SK-N-MC (cell line): Measurements from ENCODE around the gene NLRX1.
"Not testable (repeated sequence)": the region's sequence is repeated elsewhere in the genome, so short reads cannot be mapped to it uniquely, and the experiment has no call there.

Experiments used
- DNase-seq: peaks from one replicate; pipeline ENCODE4 v3.0.0-alpha.2; 2011; ENCODE audit warnings: low read depth, low spot score
- H3K27ac ChIP-seq: fragments of 200-600 bp; sonication (generic); 2 replicates; pipeline ENCODE4 v1.5.1; 2016; ENCODE audit warnings: mixed run types
- H3K36me3 ChIP-seq: fragments of 200-600 bp; sonication (generic); 2 replicates; pipeline ENCODE4 v1.6.1; 2017; ENCODE audit warnings: antibody characterized with exemption, low read length, mixed read lengths; ENCODE audit not compliant: insufficient read depth
- H3K4me3 ChIP-seq: fragments of 200-600 bp; sonication (generic); 2 replicates; pipeline ENCODE4 v1.5.1; 2016
- H3K9ac ChIP-seq: fragments of 200-600 bp; sonication (generic); 2 replicates; pipeline ENCODE4 v1.8.0; 2017; ENCODE audit warnings: mixed run types, mixed read lengths; ENCODE audit not compliant: insufficient read length
- H3K9me3 ChIP-seq: fragments of 200-600 bp; sonication (generic); 2 replicates; pipeline ENCODE4 v1.6.1; 2017; ENCODE audit warnings: low read depth, mild to moderate bottlenecking, antibody characterized with exemption, low read length, moderate library complexity, mixed read lengths
- EZH2 ChIP-seq: fragments of 200-600 bp; sonication (generic); IDR thresholded peaks from one replicate; pipeline ENCODE4 v1.6.1; 2017; ENCODE audit warnings: antibody characterized with exemption
- FOXP2 ChIP-seq: optimal IDR thresholded peaks from 2 replicates; pipeline ENCODE3; 2011; ENCODE audit warnings: mild to moderate bottlenecking, moderate library complexity; ENCODE audit not compliant: insufficient read depth; ENCODE audit errors: extremely low read length, control extremely low read depth
- POLR2AphosphoS5 ChIP-seq: IDR thresholded peaks from 2 replicates; pipeline ENCODE4 v1.6.1; 2012; ENCODE audit warnings: mild to moderate bottlenecking, low read depth, low read length, borderline replicate concordance

Gene NLRX1

GRCh38 chr11:119157063-119157462 is 11.5 kb upstream of the NLRX1 start:
- no peak overlapping the region for H3K9ac ChIP-seq
- TF ChIP-seq POLR2AphosphoS5 (no peak), FOXP2 (no peak), EZH2 (no peak)

GRCh38 chr11:119158467-119158866 is 10.1 kb upstream of the NLRX1 start:
- Histone ChIP-seq H3K4me3 (no peak overlapping the region), H3K9me3 (no peaks in the 10 kb centered on the region), H3K27ac (no peak overlapping the region), H3K9ac (no peak overlapping the region), H3K36me3 (no peaks in the 10 kb centered on the region)
- no peak for TF ChIP-seq EZH2
- no peak for TF ChIP-seq POLR2AphosphoS5
- TF ChIP-seq FOXP2, result no peak
- no peak for DNase-seq

More at GRCh38 chr11:119157063-119157462, 11.5 kb upstream of the NLRX1 start:
- no peaks in the 10 kb centered on the region for H3K36me3 ChIP-seq
- H3K9me3 ChIP-seq, result no peaks in the 10 kb centered on the region
- DNase-seq, result no peak
- H3K27ac ChIP-seq, result no peak overlapping the region
- H3K4me3 ChIP-seq, result no peak overlapping the region

- Histone ChIP-seq H3K4me3 (no peak overlapping the region), H3K27ac (no peak overlapping the region), H3K9ac (no peak overlapping the region), H3K9me3 (no peaks in the 10 kb centered on the region), H3K36me3 (no peaks in the 10 kb centered on the region)
- TF ChIP-seq EZH2 (no peak), POLR2AphosphoS5 (no peak), FOXP2 (no peak)
- DNase-seq, result no peak
Observed at GRCh38 chr11:119160151-119160550, 8.4 kb upstream of the NLRX1 start.

- H3K9ac ChIP-seq, result no peak overlapping the region
- no peaks in the 10 kb centered on the region for H3K36me3 ChIP-seq
- no peaks in the 10 kb centered on the region for H3K9me3 ChIP-seq
- TF ChIP-seq FOXP2, result no peak
- no peak for TF ChIP-seq POLR2AphosphoS5
- TF ChIP-seq EZH2, result no peak
- H3K27ac ChIP-seq, result no peak overlapping the region
- no peak for DNase-seq
- H3K4me3 ChIP-seq, result no peak overlapping the region
Observed at GRCh38 chr11:119161871-119162270, 6.7 kb upstream of the NLRX1 start.

- no peaks in the 10 kb centered on the region for H3K36me3 ChIP-seq
- TF ChIP-seq EZH2 (no peak), FOXP2 (no peak), POLR2AphosphoS5 (no peak)
- H3K9ac ChIP-seq, result no peak overlapping the region
- H3K9me3 ChIP-seq, result no peaks in the 10 kb centered on the region
- no peak for DNase-seq
- no peak overlapping the region for H3K4me3 ChIP-seq
- no peak overlapping the region for H3K27ac ChIP-seq
Observed at GRCh38 chr11:119166368-119167076, 2.0 kb upstream of the NLRX1 start.

GRCh38 chr11:119167077-119167458 is 1.5 kb upstream of the NLRX1 start:
- not testable (repeated sequence) for H3K4me3 ChIP-seq, H3K9me3 ChIP-seq, H3K36me3 ChIP-seq, DNase-seq, H3K9ac ChIP-seq, H3K27ac ChIP-seq

GRCh38 chr11:119167933-119168332 is 592 bp upstream of the NLRX1 start:
- Histone ChIP-seq H3K9ac (no peak overlapping the region), H3K27ac (no peak overlapping the region), H3K4me3 (no peak overlapping the region), H3K9me3 (no peaks in the 10 kb centered on the region), H3K36me3 (no peaks in the 10 kb centered on the region)
- DNase-seq, result no peak
- TF ChIP-seq EZH2 (no peak), POLR2AphosphoS5 (no peak), FOXP2 (no peak)

- H3K27ac ChIP-seq, result no peak overlapping the region
Observed at GRCh38 chr11:119169282-119169719, 776 bp downstream of the NLRX1 start.

GRCh38 chr11:119172513-119172912 is 4.0 kb downstream of the NLRX1 start:
- DNase-seq, result no peak
- TF ChIP-seq EZH2, result no peak
- no peak for TF ChIP-seq POLR2AphosphoS5
- no peak for TF ChIP-seq FOXP2
- no peak overlapping the region for H3K27ac ChIP-seq

More at GRCh38 chr11:119169282-119169719, 776 bp downstream of the NLRX1 start:
- H3K9ac ChIP-seq, result no peak overlapping the region
- DNase-seq, result no peak
- no peaks in the 10 kb centered on the region for H3K36me3 ChIP-seq
- H3K9me3 ChIP-seq, result no peaks in the 10 kb centered on the region
- H3K4me3 ChIP-seq, result no peak overlapping the region
- TF ChIP-seq POLR2AphosphoS5 (no peak), EZH2 (no peak), FOXP2 (no peak)

More at GRCh38 chr11:119172513-119172912, 4.0 kb downstream of the NLRX1 start:
- Histone ChIP-seq H3K36me3 (no peaks in the 10 kb centered on the region), H3K4me3 (no peak overlapping the region), H3K9ac (no peak overlapping the region), H3K9me3 (no peaks in the 10 kb centered on the region)
